WI38 (cell line): Measurements from ENCODE around the gene EHF.

ENCODE experiments used
- H3K4me3 ChIP-seq: 2 replicates; pipeline ENCODE4 v1.5.1; 2011; ENCODE audit warnings: low read depth, mild to moderate bottlenecking, control low read depth, low read length
- TF ChIP-seq, protein P1 (sequence below): IDR thresholded peaks from 2 replicates; pipeline ENCODE4 v1.5.1; 2012; ENCODE audit warnings: low read depth, mild to moderate bottlenecking, control low read depth, low read length

EHF gene

DNA sequence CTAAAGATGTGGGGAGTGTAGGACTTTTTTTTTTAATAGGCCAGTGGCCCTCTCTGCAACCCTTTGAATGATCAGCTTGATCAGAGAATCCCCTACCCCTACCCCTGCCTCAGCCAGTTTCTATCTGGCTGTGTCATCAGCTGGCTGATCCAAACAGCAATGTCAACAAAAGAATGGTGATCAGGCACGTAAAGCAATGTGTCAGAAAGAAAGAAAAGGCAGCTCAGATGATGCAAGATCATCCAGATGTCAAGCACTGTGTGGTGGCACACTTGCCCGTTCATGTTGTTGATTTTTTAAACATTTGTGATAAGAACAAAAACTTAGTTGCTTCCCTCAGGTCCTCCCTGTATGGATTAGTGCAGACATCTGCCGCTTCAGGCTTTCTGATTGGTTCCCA lies 26.3 kb upstream of the EHF start:
- TF ChIP-seq, protein P1, sequence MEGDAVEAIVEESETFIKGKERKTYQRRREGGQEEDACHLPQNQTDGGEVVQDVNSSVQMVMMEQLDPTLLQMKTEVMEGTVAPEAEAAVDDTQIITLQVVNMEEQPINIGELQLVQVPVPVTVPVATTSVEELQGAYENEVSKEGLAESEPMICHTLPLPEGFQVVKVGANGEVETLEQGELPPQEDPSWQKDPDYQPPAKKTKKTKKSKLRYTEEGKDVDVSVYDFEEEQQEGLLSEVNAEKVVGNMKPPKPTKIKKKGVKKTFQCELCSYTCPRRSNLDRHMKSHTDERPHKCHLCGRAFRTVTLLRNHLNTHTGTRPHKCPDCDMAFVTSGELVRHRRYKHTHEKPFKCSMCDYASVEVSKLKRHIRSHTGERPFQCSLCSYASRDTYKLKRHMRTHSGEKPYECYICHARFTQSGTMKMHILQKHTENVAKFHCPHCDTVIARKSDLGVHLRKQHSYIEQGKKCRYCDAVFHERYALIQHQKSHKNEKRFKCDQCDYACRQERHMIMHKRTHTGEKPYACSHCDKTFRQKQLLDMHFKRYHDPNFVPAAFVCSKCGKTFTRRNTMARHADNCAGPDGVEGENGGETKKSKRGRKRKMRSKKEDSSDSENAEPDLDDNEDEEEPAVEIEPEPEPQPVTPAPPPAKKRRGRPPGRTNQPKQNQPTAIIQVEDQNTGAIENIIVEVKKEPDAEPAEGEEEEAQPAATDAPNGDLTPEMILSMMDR = no peak
- no peak overlapping the region for H3K4me3 ChIP-seq

GRCh38 chr11:34595391-34595790 lies 25.5 kb upstream of the EHF start:
- H3K4me3 ChIP-seq = no peak overlapping the region
- TF ChIP-seq, protein P1 = no peak

DNA sequence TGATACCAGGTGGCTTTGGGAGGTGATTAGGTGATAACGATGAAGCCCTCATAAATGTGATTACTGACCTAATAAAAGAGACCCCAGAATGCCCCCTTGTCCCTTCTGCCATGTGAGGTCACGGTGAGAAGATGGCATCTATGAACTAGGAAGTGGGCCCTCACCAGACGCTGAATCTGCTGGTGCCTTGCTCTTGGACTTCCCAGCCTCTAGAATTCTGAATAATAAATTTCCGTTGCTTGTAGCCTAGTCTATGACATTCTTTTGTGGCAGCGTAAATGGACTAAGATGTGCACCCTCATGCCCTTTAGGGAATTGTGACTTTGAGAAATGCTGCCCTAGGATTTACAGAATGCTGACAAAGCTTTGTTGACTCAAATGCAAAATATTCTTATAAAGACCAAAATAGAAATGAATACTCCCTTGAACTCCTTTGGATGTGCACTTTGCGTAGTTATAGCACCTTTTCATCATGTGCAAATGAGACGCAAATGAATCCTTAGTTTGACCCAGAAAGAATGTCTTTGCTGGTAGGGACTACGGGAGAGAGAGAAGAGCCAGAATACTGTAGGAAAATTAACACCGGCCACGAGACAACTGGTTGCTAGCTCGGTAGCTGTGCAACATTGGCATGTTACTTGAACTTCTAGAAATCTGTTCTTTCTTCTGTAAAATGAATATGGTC lies 24.8 kb upstream of the EHF start:
- TF ChIP-seq, protein P1 = no peak
- H3K4me3 ChIP-seq = no peak overlapping the region

- TF ChIP-seq, protein P1 = no peak
- H3K4me3 ChIP-seq = no peak overlapping the region
These were observed 21.4 kb upstream of the EHF start for GRCh38 chr11:34599406-34599945.

GRCh38 chr11:34600339-34601084 lies 20.4 kb upstream of the EHF start:
- TF ChIP-seq, protein P1 = no peak
- no peak overlapping the region for H3K4me3 ChIP-seq

DNA sequence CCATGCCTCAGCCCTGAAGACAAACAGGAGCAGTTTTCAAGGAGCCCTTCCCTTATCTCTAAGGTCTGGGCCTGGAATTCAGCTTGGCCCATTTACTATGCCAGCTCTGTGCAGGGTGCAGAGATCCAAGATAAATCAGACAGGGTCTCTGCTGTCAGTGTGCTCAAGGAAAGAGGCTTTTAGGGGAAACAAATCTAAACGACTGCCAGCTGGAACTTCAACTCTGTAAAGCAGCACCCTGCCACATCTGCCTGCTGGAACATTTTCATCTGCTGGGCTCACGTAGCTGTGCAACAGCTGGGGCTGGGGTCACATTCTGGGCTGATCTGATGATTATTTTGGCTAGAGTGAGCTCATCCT lies 19.8 kb upstream of the EHF start:
- no peak overlapping the region for H3K4me3 ChIP-seq
- TF ChIP-seq, protein P1 = no peak

- TF ChIP-seq, protein P1 = no peak
- H3K4me3 ChIP-seq = no peak overlapping the region
These were observed 19.3 kb upstream of the EHF start for GRCh38 chr11:34601609-34602008.
